Colon (tissue), 2 donors: ENCODE measurements around the gene CHPF.

Source experiments
- FAIRE-seq: peaks from 2 replicates; lab custom pipeline; 2012; peaks lifted over from hg19 to GRCh38; lab: Jason Lieb, UNC
- donor health status: control.
- donor health status: control.

The CHPF gene

DNA sequence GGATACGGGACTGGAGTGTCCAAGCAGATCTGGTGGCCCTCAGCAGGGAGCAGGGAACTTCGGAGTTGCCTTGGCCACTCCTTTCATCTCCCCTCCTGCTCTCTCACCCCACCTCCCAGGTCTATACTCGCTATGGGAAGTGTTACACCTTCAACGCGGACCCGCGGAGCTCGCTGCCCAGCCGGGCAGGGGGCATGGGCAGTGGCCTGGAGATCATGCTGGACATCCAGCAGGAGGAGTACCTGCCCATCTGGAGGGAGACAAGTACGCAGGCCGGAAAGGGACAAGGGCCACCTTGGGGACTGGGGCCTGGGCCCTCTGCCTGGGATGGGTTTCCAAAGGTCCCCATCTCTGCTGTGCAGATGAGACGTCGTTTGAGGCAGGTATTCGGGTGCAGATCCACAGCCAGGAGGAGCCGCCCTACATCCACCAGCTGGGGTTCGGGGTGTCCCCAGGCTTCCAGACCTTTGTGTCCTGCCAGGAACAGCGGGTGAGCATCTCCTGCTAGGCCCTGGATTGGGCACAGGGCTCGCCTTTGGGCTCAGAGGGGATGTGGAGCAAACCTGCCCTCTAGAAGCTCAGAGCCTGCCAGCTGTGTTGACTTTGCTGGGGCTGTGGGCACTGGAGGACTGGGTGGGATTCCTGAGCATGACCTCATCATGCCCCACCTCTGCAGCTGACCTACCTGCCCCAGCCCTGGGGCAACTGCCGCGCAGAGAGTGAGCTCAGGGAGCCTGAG lies 11.8 kb downstream of the CHPF start:
- no peak for FAIRE-seq

DNA sequence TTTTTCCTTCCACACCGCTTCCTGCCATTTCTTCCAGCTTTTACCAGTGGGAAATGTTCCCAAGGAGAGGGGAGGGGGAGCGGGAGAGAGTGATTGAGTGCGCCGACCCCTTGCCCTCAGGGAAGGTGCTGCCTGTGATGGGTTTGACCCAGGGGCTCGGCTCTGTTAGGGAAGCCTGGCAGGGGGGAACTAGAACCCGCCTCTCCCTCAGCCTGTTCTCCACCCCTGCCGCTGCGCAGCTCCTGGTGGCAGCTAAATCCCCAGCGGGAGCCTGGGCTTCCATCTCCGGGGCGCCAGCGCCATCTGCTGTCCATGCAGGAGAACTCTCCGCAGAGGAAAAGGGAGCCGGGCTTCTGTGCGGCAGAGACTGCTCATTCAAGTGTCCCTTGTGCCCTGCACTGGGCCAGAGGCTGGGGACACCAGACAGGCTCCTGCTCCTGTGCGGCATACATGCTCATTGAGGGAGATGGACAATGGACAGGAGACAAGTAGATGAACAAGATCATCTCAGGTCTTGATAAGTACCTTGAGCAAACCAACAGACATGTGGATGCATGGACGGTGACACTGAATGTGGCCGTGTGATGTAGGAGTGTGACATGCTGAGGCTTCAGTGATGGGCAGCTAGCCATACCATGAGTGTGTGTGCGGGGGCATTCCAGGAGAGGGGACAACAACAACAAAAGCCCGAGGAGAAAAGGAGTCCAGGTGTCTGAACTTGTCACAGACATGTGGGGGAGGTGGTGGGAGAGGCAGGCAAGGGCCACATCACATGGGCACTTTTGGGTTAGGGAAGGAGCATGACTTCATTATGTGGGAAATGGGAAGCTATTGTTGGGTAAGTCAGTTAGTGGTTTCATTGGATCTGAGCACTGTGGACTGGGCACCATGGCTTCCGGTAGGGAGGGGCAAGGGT lies 13.3 kb downstream of the CHPF start:
- FAIRE-seq, result no peak

DNA sequence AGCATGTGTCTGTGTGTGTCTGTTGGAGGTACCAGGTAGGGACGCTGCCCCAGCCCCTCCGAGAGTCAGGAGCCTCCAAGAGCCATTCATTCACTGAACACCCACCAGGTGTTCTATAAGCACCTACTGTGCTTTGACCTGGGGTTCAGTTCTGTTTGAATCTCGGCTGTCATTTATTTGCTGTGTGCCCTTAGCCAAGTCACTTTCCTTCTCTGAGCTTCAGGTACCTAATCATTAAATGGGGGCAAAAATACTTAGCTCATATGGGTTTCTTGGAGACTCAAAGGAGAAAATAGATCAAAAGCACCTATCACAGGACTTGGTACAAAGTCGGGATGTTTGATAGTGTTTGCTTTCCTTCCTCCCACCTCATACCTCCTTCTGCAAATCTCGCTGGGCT lies 16.1 kb downstream of the CHPF start:
- FAIRE-seq, result no peak

DNA sequence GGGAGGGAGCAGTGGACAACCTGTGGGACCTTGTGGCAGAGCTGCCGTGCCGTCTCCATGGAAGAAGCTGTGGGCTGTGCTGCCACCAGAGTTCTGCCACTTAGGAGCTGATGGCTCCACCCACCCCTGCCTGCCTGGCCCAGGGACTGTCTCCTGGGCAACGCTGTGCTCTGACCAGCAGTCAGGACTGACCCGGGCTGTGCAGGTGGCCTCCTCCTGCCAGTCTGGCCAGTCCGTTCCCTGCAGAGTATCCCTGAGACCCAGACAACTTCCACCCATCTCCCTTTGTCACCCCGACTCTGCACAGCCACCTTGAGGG lies 16.6 kb downstream of the CHPF start:
- FAIRE-seq, result no peak

DNA sequence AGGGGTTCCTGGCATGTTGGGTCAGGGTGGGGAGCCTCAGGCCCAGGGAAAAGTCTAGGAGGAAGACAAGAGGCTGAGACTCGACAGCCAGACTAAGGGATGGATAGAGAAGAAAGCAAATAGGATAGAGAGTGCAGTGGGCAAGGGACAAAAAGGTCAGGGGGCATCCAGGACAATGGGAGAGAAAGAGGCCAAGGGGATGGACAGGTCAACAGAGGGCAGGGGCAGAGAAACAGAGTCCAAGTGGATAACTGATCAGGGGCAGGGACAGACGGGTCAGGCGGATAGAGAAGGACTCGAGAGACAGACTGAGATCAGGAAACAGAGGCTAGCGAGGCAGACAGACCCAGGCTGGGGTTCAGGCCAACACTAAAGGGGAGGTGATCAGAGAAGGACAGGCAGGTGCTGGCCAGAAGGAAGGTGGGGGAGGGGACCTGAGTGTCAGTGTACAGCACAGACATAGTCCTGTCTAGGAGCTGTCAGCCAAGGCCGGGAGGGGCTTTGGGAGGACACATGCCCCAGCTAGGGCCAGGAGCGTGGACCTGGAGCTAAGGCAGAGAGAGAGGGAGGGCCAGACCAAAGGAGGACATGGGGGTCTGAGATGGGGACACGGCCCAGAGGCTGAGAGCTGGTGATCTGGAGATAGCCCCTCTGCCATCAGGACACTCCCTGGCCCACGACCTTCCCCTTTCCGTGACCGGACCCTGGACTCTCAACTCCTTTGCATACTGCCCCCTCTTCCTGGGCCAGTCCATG lies 17.1 kb downstream of the CHPF start:
- FAIRE-seq, result no peak

DNA sequence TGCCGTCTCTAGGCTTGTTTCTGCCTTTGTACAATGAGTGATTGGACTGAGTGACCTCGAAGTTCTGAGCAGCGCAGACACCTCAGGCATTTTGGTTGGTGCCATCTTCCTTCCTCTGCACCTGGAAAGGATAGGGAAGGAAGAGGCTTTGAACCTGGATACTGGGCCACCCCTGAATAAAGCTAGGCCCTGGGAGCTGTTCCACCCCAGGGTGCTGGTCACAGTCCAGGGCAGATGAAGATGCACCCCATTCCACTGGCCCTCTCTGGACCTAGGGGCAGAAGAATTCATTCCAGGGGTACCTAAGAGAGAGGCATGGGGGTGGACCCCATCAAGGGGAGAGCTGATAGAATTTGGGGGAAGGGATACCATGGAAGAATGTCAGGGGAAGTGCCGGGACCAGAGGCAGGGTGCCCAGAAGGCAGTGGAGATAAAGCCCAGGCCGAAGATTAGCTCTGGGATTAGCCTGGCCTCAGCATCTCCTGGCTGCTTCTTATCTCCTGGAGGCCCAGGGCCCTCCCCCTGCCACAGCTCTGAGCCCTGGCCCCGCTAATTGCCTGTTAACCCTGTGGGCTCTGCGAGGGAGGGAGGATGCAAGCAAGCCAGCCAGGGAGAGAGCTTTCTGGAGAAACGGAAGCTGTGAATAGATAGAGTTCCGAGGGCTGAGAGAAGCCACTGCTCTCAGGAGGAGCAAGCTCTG lies 17.9 kb downstream of the CHPF start:
- no peak for FAIRE-seq

DNA sequence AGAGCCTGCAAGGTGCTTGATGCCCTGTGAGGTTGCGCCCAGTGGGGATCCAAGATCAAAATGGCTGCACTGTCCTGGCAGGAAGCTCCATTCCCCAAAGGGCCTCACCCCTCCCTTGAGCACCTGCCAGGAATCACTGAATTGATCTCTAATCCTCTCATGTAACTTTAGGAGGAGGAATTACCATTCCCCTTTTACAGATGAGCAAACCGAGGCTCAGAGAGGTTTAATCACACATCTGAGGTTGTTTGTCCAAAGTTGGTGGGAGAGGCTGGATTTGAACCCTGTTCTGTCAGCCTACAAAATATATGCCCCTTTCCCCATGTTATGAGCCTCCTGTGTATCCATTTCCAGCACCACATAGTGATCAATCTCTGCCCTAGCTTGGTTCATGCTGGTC lies 18.8 kb downstream of the CHPF start:
- FAIRE-seq, result no peak

DNA sequence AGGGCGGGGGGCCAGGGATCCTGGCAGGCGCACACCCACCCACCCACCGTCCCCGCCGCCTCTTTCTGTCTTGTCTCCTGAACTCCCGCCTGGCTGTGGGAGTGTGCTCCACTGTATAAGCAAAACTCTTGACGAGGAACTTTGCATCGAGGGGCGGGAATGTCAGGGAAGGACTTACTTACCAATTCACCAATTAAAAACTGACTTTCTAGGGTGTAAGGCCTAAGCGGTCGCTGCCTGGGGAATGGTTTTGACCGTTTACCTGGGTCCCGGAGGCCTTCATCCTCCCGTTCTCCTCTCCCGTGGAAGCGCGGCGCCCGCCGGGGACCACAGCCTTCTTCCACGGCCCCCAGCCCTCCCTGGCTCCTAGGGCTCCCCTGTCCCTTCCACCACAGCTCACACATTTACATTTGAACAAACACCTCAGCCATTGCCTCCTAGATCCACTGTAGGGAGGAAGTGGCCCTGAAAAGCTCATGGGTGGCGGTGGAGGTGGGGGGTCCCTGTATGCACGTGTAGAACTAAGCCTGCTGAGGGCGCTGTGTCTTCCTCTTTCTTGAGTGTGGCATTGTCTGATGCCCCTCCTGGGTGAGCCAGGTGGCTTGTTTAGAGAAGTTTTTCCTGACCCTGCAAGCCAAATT lies 20.5 kb downstream of the CHPF start:
- FAIRE-seq, result no peak

DNA sequence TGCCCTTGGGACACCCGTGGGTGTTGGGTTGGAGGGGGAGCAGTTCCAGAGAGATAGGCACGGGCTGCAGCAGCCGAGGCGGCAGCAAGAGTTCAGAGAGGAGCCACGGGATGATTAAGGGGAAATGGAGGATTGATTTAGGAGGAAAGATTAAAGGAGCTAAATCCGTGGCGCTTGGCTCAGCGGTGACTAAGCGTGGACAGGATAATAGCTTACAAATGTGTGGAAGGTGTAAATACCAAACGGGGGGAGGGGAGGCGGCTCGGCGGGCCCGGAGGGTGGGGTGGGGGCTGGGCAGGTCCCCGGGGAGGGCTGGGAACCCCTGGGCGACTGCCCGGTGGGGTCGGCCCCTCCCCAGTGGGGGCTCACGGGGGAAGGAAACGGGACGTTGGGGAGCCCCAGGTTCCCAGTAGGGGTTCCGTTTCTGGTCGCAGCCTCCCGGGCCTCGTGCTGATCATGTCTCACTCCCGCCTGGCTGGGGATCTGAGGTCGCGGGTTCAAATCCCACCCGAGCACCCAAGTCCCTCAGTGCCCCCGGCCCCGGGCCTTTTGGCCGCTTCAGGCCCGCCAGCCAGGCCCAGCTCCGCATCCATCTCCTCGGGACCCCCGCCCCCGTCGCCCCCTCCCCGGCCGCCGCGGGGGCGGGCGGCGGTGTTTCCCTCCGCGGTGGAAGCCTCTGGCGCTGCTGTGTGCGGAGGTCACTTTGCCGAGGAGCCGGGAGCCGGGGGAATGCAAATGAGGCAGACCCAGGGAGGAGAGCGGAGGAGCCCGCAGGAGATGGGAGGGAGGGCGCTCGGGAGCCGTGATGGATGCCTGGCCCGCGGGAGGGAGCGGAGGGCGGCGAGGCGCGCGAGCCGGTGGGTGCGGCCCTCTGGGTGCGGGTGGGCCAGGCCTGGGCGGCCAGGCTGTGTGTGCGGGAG lies 21.2 kb downstream of the CHPF start:
- FAIRE-seq, result no peak

DNA sequence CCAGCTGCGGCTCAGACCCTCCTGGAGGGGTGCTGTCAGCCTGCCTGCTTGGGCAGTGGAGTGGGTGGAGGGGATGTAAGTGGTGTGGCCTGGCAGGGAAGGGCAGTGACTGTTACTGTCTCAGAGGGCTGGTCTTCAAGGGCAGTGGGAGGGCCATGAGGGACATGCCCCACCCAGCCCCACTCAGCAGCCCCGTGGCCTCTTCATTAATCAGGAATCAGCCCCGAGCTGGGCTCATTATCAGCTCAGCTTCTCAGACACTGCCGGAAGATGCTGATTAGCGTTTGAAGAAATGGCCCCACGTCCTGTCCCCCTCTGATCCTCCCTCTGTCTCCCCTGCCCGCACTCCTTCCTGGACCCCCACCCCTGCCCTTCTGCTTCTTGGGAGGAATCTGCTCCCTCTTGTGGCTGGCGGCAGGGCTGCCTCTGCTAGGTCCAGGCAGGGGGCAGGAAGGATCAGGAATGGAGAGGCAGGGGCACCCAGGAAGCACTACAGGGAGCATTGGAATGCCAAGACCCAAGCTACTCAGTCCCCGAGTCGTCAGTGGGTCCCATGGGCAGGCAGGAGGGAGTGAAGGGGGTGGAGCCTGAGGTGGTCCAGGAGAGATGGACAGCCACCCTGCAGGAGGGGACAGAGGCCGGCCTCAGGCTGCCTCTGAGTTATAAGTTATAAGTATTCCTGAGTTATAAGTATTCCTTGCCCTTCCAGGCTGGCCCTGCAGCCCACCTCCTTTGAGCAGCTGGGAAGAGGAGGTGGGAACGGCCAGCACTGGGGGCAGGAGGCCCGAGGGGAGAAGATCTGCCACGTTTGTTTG lies 22.3 kb downstream of the CHPF start:
- no peak for FAIRE-seq

DNA sequence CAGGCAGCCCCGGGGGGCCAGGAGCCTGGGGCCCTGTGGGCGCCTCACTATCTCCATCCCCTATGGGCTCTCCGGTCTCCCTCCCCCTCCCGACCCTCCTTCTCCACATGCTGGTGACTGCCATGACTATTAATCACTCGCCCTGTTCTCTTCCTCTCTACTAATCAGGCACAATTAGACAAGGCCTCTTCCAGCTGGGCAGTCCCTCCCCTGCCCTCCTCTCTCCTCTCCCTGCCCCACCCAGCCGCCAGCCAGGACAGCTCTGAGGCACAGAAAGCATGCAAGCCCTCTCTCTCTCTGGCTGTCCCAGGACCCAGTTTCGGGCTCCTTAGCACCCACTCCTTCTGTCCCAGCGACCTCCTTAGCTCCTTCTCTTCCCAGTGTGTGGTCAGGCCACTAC lies 23.5 kb downstream of the CHPF start:
- no peak for FAIRE-seq

DNA sequence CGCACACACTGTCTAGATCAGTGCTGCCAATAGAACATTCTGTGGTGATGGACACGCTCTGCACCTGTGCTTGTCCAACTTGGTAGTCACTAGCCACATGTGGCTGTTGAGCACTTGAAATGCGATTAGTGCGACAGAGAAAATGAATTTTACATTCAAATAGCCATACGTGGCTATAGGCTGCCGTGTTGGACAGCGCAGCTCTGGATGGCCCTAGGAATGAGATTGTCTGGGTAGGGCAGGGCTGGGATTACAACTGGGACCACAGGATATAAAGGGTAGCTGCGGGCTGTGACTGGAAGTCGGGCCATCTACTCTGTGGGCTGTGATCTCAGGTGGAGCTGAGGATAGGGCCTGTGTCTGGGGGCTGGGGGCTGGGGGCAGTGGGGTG lies 24.1 kb downstream of the CHPF start:
- no peak for FAIRE-seq

DNA sequence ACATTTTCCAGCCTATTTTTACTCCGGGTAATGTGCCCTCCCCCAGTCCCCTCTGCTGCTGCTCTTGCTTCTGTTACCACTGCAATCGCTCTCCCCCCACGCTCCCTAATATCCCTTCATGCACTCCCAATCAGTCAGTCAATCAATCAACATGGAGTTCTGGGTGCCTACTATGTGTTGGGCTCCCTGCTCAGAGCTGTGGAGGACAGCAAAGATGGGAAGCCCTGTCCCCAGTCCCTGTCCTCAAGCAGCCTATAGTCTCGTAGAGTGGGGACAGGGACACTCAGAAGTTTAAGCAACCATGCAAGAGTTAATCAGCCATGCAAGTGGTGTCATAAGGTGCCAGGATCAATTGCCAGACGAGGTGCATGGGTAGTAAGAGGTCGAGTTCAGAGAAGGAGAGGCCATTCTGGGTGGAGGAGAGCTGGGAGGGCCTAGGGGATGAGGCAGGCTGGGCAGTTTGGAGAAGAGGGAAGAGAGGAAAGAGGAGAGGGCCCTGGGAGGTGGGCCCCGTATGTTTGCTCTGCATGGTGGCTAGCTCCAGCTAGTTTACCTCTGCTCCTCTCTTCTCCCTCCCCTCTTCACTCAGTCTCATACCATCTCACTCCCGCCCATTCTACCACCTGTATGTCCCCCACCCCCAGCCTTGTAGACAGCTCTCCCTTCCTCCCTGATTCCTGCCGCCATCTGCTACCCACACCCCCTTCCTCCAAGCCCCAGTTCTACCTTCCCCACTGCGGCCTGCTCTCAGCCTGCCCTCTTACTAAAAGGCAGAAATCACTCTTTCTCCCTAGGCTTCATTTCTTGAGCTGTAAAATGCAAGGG lies 25.4 kb downstream of the CHPF start:
- FAIRE-seq, result no peak

DNA sequence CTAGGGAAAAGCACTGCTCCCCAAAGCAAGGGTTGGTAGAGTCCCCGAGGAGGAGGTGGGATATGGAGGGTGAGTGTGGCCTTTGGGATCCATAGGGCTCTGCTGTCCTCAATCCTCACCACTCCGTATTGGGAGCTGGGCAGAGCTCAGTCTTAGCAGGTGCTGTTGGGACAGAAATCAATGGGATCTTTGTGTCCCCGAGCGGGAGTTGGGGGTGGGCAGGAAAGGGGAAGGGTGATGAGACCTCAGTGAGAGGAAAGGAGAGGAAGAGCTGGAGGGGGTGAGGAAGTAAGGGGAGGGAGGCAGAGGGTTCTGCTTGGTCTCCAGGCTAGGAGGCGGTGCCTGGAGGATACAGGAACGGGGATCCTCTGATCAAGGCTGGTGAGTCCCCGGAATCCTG lies 26.7 kb downstream of the CHPF start:
- FAIRE-seq, result no peak

DNA sequence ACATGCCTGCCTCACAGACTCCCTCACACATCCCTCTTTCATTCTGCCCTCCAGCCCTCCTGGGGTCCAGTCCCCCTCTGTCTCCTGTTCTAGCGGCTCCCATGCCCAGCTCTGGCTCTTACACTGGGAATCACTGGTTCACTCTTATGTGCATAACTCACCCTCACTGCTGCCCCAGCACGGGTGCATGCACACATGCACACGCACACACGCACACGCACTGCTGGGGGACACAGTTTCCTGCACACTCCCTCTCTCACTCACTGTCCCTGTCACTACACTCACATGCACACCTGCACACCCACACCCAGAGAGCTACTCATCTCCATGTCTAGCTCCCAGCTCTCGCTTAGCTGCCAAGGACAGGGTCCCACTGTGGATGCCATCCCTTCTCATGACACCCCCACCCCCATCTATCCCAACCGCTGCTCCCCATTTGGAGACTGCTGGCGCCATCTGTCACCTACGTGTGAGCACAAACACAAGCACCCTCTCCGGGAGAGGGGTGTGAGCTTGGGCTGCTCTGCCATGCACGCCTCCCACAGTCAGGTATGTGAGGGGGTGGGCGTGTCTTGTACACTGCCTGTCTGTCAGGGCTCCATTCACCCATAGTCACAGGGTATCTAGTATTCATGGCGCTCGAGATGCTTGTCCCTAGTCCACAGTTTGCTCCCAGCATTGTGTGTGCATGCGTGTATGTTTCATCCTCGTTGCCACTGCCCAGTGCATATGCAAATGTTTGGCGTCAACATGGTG lies 27.6 kb downstream of the CHPF start:
- no peak for FAIRE-seq

DNA sequence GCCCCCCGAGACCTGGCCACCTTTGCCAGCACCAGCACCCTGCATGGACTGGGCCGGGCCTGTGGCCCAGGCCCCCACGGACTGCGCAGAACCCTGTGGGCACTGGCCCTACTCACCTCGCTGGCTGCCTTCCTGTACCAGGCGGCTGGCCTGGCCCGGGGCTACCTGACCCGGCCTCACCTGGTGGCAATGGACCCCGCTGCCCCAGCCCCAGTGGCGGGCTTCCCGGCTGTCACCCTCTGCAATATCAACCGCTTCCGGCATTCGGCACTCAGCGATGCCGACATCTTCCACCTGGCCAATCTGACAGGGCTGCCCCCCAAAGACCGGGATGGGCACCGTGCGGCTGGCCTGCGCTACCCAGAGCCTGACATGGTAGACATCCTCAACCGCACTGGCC lies 28.8 kb downstream of the CHPF start:
- FAIRE-seq, result no peak

DNA sequence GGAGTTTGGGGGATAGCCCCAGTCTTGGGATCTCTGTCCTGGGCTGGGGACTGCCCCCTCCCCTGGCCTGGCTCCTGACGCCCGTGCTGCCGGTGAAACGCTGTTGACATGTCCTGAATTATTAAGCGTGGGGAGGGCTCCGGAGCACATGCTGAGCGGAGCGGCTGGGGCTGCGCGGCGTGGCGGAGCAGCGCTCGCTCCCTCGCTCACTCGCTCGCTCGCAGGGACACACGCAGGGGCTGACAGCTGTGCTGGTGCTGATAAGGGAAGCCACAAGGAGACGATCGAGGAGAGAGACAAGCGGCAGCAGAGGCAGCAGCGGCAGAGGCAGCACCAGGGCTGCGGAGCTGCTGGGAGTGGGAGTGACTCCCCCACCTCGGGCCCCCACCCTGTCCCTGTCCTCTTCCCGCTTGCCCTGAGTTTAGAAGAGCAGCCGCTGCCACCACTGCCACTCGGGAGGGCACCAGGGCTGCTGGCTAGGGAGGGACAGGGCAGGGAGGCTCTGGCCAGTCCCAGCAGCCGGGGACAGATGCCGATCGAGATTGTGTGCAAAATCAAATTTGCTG lies 29.3 kb downstream of the CHPF start, which contains the start of gene ASIC4:
ASIC4 (plus strand) TSS at position 287 of the 566 bp plus-strand sequence; CDS start at position 530, 243 bp downstream.
- no peak for FAIRE-seq

DNA sequence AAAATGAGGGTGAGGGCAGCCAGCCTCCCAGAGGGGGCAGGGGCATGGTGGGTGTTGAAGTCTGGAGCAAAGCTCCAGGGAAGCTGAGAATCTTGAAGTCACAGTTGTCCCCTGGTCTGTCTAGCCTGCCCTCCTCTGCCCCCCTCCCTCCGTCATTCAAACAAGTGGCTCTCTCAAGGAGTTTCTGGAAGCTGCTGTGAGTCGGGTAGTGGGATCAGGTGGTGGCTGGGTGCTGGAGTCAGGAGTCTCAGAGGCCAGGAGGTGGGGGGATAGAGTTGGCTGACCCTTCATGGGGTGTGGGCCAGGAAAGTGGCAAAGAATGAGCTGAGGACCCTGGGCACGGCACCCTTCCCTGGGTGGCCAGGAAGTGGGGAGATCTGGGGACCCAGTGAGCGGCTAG lies 29.8 kb downstream of the CHPF start:
- FAIRE-seq, result no peak
